Small intestine (tissue), 7 donors: ENCODE data around the gene DOCK1. TPM values are rescaled to one million over a fixed set of nuclear protein-coding genes. Genes with fewer than 3 reads are reported as not detected.

Experiments
- DNase-seq, 2 donors: peaks; one replicate each; pipeline versions ENCODE4 v3.0.0 to v3.0.0-alpha.2; 2013
- FAIRE-seq: peaks from 2 replicates; lab custom pipeline; 2012; peaks lifted over from hg19 to GRCh38; lab: Jason Lieb, UNC
- H3K27ac ChIP-seq, 3 donors: one replicate each; pipeline ENCODE4 v1.5.1; 2013; ENCODE audit warnings: low read length in 2 of 3, mild to moderate bottlenecking in 2 of 3, control low read depth in 1 of 3, inconsistent platforms in 1 of 3, low read depth in 1 of 3, moderate library complexity in 1 of 3
- H3K27me3 ChIP-seq, 3 donors: one replicate each; pipeline ENCODE4 v1.6.1; 2013; ENCODE audit warnings: low read length in 3 of 3, inconsistent platforms in 1 of 3; ENCODE audit not compliant: control insufficient read depth in 3 of 3, insufficient read depth in 3 of 3
- H3K36me3 ChIP-seq, 3 donors: one replicate each; pipeline ENCODE4 v1.6.1; 2013; ENCODE audit warnings: low read length in 3 of 3, inconsistent platforms in 1 of 3, low read depth in 1 of 3, mild to moderate bottlenecking in 1 of 3, moderate library complexity in 1 of 3; ENCODE audit not compliant: control insufficient read depth in 3 of 3, insufficient read depth in 2 of 3
- H3K4me1 ChIP-seq, 3 donors: one replicate each; pipeline ENCODE4 v1.6.1; 2013; ENCODE audit warnings: low read length in 2 of 3, inconsistent platforms in 1 of 3, low read depth in 1 of 3, mild to moderate bottlenecking in 1 of 3, moderate library complexity in 1 of 3; ENCODE audit not compliant: control insufficient read depth in 3 of 3, insufficient read depth in 2 of 3
- H3K4me3 ChIP-seq, 3 donors: one replicate each; pipeline ENCODE4 v1.5.1; 2013; ENCODE audit warnings: low read length in 3 of 3, control low read depth in 1 of 3, inconsistent platforms in 1 of 3, low read depth in 1 of 3, mild to moderate bottlenecking in 1 of 3, moderate library complexity in 1 of 3
- H3K9me3 ChIP-seq, 2 donors: one replicate each; pipeline ENCODE4 v1.6.1; 2013; ENCODE audit warnings: low read depth in 1 of 2, low read length in 1 of 2; ENCODE audit not compliant: control insufficient read depth in 2 of 2, insufficient read depth in 1 of 2
- WGBS, 3 donors: extraction: QIAGEN DNeasy Blood & Tissue Kit; methylation state at CpG; one replicate each; pipeline ENCODE4 v1.1.7; 2013; 5-methylcytosine and 5-hydroxymethylcytosine counted together
- polyA plus RNA-seq, 4 donors: library from polyadenylated mRNA; stranded (reverse) in 3 of 4; unstranded in 1 of 4; fragments of 200-250 nt in 3 of 4; fragments of 120-200 nt in 1 of 4; gene quantifications; one replicate each; pipeline versions ENCODE4 v1.2.1 to v1.2.3, GENCODE V29; 2013
- donor health status: healthy with polysubstance abuse.
- donor health status: control.
- donor health status: control.
- donor health status: Bipolar disorder and iron deficiency.
- donor health status: healthy.

Gene DOCK1
- polyA plus RNA-seq, 4 donors, result 16.8 to 27.0 (median 22.1) TPM

GRCh38 chr10:126906704-126907422, 1.6 kb downstream of the DOCK1 start:
- no peaks in the 10 kb centered on the region for H3K27me3 ChIP-seq
- peaks cover 0 to 3% (median 0%) of the 10 kb centered on the region in 3 donors for H3K4me1 ChIP-seq
- no peak overlapping the region for H3K27ac ChIP-seq
- DNase-seq (no peak), FAIRE-seq (no peak)
- no peaks in the 10 kb centered on the region for H3K36me3 ChIP-seq
- 88 to 94% (median 92%) methylated on average over 14 of the region's 14 CpGs for WGBS, 3 donors
- H3K4me3 ChIP-seq, result peak overlapping the region in 1 of 3 donors; percentile 83
- no peaks in the 10 kb centered on the region for H3K9me3 ChIP-seq

- WGBS, 3 donors, result 92 to 94% (median 94%) methylated on average over 9 of the region's 9 CpGs
- H3K27me3 ChIP-seq, result no peaks in the 10 kb centered on the region
These were observed 2.3 kb downstream of the DOCK1 start for GRCh38 chr10:126907423-126907970.

GRCh38 chr10:126908225-126908624, 3.0 kb downstream of the DOCK1 start:
- no peak overlapping the region for H3K27ac ChIP-seq
- no peaks in the 10 kb centered on the region for H3K9me3 ChIP-seq
- H3K4me3 ChIP-seq, result no peak overlapping the region
- H3K36me3 ChIP-seq, result no peaks in the 10 kb centered on the region
- no peak for DNase-seq
- H3K4me1 ChIP-seq, result peaks cover 0 to 3% (median 0%) of the 10 kb centered on the region in 3 donors
- no peak for FAIRE-seq
- H3K27me3 ChIP-seq, result no peaks in the 10 kb centered on the region
- 68 to 86% (median 79%) methylated on average over 5 of the region's 5 CpGs for whole genome bisulfite sequencing, 3 donors

More at GRCh38 chr10:126907423-126907970, 2.3 kb downstream of the DOCK1 start:
- no peak for DNase-seq
- no peak for FAIRE-seq
- H3K27ac ChIP-seq, result no peak overlapping the region
- peaks cover 0 to 3% (median 0%) of the 10 kb centered on the region in 3 donors for H3K4me1 ChIP-seq
- no peaks in the 10 kb centered on the region for H3K36me3 ChIP-seq
- H3K9me3 ChIP-seq, result no peaks in the 10 kb centered on the region
- no peak overlapping the region for H3K4me3 ChIP-seq

DNA sequence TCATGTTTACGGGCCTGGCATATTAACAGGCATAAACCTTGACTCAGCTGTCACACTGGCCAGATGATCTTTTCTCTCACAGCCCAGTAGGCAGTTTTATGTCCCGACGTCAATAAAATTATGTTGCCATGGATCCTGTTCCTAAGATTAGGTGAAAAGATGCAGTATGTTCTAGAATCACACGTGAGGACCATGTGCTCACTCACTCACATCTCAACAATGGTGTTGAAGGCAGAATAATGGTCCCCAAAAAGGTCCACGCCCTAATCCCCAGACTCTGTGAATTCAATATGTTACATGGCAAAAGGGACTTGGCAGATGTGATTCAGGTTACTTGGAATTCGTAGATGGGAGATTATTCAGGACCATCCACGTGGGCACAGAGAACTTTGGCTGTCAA, 3.5 kb downstream of the DOCK1 start:
- Histone ChIP-seq H3K4me1 (peaks cover 0 to 3% (median 0%) of the 10 kb centered on the region in 3 donors), H3K27me3 (no peaks in the 10 kb centered on the region), H3K9me3 (no peaks in the 10 kb centered on the region), H3K27ac (no peak overlapping the region), H3K36me3 (no peaks in the 10 kb centered on the region), H3K4me3 (no peak overlapping the region)
- FAIRE-seq (no peak), DNase-seq (no peak)
- WGBS, 3 donors, result 59 to 73% (median 62%) methylated on average over 7 of the region's 7 CpGs

DNA sequence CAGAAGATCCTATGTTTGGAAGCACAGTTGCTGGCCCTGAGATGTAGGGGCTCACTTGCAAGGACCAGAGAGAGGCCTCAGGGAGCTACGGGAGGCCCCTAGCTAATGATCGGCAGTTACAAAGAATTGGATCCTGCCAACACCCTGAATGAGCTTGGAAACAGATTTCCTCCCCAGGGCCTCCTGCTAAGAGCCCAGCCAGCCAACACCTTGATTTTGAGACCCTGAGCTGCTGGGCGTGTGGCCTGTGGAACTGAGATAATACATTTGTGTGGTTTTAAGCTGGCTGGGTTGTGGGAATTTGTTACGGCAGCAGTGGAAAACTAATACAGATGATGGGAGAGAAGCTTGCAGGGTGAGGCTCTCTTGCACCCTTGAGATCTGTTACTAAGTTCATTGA, 3.9 kb downstream of the DOCK1 start:
- no peaks in the 10 kb centered on the region for H3K36me3 ChIP-seq
- DNase-seq (no peak), FAIRE-seq (no peak)
- WGBS, 3 donors, result 79 to 88% (median 84%) methylated on average over 4 of the region's 4 CpGs
- H3K27ac ChIP-seq, result no peak overlapping the region
- H3K9me3 ChIP-seq, result no peaks in the 10 kb centered on the region
- peaks cover 0 to 3% (median 0%) of the 10 kb centered on the region in 3 donors for H3K4me1 ChIP-seq
- H3K27me3 ChIP-seq, result no peaks in the 10 kb centered on the region
- no peak overlapping the region for H3K4me3 ChIP-seq

- DNase-seq, result no peak
- WGBS, 3 donors, result 84 to 91% (median 87%) methylated on average over 7 of the region's 7 CpGs
- no peak for FAIRE-seq
- H3K36me3 ChIP-seq, result no peaks in the 10 kb centered on the region
- peaks cover 0 to 3% (median 0%) of the 10 kb centered on the region in 3 donors for H3K4me1 ChIP-seq
- H3K27ac ChIP-seq, result no peak overlapping the region
- no peak overlapping the region for H3K4me3 ChIP-seq
- H3K9me3 ChIP-seq, result no peaks in the 10 kb centered on the region
- H3K27me3 ChIP-seq, result no peaks in the 10 kb centered on the region
These were observed 5.0 kb downstream of the DOCK1 start for GRCh38 chr10:126910196-126910595.

GRCh38 chr10:126910798-126911197, 5.6 kb downstream of the DOCK1 start:
- Histone ChIP-seq H3K36me3 (no peaks in the 10 kb centered on the region), H3K4me1 (peaks cover 0 to 3% (median 0%) of the 10 kb centered on the region in 3 donors), H3K4me3 (no peak overlapping the region), H3K27me3 (no peaks in the 10 kb centered on the region), H3K27ac (no peak overlapping the region), H3K9me3 (no peaks in the 10 kb centered on the region)
- 89 to 91% (median 90%) methylated on average over 6 of the region's 6 CpGs for WGBS, 3 donors
- DNase-seq (no peak), FAIRE-seq (no peak)

DNA sequence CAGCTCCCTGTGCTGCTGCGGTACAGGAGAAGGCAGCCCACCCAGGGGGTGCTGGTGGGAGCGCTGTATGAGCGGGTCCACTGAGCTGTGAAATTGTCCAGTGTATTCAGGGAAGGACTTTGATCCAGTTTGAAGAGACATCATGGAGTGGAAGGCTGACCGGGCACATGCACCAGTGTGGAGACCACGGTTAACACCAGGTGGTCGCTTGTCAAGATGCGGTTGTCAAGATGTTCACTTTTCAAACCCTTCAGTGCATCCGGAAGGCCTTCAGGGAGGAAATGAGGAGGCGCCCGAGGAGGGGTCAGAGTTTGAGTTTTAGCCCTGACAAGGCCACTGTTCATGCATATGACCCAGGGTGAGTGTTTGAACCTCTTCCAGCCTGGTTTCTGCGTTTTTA, 6.1 kb downstream of the DOCK1 start:
- 94 to 96% (median 94%) methylated on average over 11 of the region's 11 CpGs for WGBS, 3 donors
- no peaks in the 10 kb centered on the region for H3K27me3 ChIP-seq
- H3K36me3 ChIP-seq, result no peaks in the 10 kb centered on the region
- FAIRE-seq, result no peak
- DNase-seq, result no peak
- H3K4me1 ChIP-seq, result peaks cover 0 to 3% (median 0%) of the 10 kb centered on the region in 3 donors
- H3K9me3 ChIP-seq, result no peaks in the 10 kb centered on the region
- H3K4me3 ChIP-seq, result no peak overlapping the region
- no peak overlapping the region for H3K27ac ChIP-seq
